Measurements from ENCODE around the gene KARS1.
"Not testable (repeated sequence)": the region's sequence is repeated elsewhere in the genome, so short reads cannot be mapped to it uniquely, and the experiment has no call there.

Gene KARS1

DNA sequence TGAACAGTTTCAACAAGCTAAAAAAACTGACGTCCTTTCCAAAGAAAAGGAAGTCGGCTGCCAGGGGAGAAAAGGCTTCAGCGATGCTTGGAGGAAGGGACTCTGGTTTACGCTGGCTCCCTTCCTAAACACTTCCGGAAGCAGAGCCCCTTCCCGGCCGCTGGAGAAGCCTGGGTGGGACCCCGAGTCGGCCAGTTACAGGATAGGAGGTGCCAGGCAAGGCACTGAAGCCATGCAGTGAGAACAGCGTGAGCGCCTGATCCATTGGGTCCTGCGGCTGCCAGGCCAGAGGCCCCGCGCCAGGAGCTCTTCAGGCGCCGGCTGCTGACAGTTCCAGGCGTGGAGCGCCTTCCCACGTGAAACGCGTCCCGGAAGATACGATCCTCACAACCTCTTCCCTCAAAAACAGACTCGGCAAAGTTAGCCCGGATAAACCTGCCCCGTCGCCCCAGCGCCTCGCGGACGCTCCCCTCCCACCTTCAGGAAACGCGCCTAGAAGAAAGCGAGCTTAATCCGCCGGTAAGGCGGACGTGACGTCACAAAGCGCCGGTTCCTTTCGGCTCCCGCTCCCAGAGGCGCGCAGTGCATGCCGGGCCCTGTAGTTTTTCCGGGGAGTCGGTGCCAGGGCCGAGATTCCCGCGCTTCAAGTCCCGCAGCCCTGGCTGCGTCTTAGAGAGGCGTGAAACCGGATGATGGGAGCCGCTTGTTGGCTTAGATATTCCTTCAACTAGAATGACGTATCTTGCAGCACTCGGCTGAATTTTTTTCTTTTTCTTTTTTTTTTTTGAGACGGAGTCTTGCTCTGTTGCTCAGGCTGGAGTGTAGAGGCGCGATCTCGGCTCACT, 24.5 kb downstream of the KARS1 start, which contains the start of gene ADAT1:
Gene ADAT1, minus strand, starts transcription at position 521 of the 845 bp plus-strand sequence. CDS start 2,482 bp downstream, outside the sequence.
- peak; percentile 97 for DNase-seq

DNA sequence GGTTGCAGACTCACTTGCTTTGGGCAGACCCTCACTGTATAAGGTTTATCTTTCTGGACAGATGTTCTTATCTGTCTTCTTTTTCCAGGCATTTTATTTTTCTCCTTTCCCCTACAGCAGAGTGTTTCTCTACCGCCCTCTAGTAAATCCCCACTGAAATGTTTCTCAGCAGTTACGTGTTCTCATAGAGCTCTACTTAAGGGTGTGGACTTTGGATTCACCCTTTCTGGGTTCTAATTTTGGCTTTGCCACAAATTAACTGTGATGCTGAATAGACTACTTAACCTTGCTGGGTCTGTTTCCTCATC, 26.3 kb downstream of the KARS1 start:
- DNase-seq = no peak

DNA sequence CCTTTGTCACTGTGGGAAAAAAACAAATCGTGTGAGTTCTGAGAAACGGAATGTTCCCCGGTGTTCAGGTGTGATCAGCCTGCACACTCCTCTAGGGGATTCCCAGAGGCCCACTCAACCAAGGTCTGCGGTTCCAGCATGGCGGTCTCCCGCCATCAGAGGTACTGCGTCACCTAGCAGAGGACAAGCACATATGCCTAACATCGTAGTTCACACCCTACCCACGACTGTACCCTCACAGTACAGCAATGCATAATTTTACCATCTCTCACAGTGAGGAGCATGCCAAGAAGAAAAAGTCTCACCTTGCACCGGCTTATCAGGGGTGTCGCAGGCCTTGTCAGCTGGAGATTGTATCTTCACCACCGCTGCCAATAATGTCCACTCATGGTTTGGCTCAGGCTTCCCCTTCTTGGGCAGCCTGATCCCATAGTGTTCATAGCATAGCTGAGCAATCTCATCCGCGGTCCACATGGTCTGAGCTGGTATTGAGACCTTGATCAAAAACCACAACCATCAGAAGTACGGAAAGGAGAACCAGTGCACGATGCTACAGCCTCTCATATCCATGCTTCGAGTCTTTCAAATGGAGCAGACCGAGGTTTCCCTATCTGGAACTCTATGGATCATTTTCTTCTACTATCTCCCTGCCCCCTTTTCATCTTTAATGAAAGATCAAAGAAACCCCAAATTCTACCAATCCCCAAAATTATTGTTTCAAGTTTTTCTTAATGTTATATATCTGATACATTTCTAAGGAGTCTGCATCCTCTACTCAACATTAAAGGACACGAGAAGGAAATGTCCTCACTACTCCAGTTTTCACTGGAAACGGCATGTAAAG, 26.9 kb downstream of the KARS1 start:
- DNase-seq = peak; percentile 55

DNA sequence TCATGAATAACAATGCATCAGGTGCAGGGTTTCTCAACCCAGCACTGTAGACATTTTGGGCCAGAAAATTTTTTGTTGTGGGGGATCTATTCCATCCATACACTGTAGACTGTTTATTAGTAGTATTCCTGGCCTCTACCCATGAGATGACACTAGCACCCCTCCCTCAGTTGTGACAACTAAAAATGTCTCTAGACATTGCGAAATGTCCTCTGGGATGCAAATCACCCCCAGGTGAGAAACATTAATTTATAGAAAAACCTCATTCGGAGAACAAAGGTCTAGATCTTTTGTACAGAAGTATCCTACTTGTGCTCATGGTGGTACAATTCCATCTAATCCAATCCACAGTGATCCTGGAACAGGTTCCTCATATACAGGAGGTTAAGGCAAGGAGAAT, 28.7 kb downstream of the KARS1 start:
- DNase-seq = no peak

DNA sequence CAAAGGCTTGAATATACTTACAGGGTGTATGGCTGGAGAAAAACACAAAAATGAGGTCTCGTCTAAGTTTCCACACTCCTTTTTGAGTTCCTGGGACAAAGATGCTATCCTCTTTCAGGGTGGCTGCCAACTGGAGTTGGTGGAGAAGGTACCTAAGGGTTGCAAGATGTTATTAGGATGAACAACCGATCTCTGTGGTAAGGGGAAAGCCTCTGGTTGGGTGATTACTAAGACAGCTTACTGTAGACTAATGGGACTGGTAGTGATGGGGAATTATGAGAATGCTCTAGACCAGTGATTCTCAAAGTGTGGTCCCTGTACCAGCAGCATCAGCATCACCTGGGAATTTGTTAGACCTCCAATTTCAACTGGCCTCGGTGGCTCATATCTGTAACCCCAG, 30.3 kb downstream of the KARS1 start:
- no peak for DNase-seq

DNA sequence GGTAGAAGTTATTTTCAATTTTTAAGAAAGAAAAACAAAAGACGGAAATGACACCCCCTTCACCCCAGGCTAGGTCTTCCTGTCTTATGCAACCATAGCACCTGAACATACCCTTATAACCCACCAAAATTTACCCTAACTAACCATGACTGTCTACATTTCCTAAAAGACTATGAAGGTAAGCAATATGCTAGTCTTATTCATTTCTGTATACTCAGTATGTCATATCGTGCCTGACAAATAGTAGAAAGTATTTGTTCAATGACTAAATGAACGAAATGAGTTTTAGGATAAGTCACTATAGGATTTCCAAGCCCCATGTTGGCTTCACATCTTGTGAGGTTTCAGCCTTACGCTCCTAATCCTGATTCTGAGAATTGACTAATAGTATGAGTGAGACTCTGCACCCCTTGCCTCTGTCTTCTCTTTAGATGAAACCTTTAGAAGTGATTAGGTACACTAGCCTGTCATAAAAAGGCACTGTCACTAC, 30.9 kb downstream of the KARS1 start:
- no peak for DNase-seq

DNA sequence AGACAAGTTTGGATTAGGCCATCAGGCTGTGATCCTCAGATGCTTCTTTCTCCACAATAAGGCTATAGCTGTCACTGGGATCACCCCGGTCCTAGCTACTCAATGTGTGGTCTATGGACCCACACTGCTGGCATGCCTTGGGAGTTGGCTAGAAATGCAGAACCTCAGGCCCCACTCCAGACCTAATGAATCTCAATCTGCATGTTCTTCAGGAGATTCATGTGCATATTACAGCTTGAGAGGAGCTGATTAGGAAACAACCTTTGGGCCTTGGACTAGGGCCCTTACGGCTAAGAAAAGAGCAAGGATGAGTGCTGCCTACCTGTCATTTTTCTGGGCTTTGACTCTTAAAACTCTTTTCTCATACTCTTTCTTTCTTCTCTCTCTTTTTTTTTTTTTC, 31.8 kb downstream of the KARS1 start:
- DNase-seq = no peak

DNA sequence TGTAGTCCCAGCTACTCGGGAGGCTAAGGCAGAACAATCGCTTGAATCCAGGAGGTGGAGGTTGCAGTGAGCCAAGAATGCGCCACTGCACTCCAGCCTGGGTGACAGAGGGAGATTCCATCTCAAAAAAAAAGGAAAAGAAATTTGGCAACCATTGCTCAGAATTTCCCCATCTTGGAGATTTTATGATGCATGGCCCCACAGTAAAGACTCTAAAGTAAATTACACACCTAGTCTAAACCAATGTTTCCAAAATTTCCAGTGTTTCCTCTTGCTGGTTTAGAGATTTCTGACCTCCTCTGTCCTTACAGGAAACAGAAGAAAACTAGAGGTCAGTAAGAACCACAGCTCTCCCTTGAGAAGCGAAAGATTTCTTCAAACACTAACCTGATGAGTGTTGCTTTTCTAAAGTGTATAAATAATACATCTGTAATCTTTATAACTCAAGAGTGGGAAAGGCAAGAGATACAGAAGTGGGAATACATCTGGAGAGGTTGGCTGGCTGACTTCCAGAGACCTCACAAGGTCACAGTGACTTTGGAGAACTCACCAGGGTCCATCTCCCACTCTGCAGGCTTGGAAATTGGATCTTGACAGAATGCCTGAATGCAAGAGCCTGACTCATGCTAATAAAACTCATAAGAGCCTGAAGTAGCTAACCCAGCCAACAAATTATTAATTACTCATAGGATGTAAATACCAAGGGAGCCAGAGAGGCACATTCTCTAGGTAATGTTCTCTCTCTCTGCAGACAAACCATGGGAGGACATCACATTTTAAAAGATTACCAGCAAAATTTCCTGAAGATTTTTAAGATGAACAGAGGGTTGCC, 33.2 kb downstream of the KARS1 start:
- DNase-seq = no peak

DNA sequence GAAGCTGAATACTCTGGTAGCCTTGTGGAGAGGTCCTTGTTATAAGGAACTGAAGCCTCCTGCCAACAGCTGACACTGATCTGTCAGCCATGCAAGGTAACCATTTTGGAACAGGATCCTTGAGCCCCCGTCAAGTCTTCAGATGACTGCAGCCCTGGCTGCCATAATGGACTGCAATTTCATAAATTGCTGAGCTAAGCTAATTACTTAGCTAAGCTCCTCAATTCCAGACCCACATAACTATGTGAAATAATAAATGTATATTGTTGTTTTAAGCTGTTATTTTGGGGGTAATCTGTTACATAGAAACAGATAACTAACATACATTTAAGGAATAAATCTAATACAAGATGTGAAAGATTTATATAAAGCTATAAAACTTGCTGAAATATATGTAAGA, 41.0 kb downstream of the KARS1 start:
- no peak for DNase-seq

DNA sequence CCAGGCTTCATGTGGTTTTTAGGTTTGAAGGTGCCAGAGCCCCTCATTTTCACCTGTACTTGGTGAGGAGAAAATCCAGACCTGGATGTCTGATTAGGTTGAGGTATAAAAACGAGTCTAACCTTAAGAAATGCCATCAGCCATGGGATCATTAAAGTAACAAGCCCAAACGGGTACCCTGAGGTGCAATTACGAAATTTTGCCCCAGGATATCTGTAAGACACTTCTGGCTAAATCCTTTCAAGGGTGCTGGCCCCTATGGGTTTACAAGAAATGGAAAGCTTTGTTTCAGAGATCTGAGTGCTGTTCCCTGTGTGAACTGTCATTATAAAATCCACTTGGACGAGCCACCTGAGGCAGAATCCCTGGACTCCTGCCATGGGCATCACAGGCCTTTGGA, 44.2 kb downstream of the KARS1 start:
- no peak for DNase-seq

DNA sequence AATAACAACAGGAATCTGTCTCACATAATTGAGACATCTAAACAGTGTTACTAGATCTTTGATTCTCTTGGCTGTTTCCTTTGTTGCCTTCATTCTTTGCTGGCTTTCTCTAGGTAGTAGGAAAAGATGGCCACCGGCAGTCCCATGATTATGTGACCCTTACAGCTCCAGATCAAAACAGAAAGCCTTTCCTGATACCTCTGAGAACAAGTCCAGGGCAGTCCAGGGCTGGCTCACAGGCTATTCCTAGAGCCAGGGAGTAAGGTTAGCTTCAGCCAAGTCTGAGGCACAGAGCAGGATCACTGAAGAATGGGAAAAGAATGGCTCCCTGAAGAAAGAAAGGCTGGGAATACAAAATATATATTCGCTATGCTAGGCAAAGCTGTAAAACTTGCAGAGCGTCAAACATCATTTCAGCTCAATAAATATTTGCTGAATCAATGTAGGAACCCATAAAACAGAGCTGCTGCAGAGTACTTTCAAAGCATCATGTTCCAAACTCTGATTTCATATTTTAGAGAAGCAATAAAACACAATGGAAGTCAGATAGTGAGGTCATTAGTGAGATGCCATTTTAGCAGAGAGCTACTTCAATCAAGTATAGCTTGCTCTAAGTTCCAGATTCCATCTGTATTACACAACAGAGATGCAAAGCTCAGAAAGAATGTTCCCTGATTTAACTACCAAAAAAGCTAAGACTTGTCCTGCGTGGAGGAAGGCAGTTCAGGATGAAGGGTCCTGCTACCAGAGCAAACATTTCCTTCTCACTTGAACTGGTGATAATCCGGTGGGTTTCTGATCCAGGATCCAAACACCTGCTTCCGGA, 47.8 kb downstream of the KARS1 start:
- DNase-seq = no peak

DNA sequence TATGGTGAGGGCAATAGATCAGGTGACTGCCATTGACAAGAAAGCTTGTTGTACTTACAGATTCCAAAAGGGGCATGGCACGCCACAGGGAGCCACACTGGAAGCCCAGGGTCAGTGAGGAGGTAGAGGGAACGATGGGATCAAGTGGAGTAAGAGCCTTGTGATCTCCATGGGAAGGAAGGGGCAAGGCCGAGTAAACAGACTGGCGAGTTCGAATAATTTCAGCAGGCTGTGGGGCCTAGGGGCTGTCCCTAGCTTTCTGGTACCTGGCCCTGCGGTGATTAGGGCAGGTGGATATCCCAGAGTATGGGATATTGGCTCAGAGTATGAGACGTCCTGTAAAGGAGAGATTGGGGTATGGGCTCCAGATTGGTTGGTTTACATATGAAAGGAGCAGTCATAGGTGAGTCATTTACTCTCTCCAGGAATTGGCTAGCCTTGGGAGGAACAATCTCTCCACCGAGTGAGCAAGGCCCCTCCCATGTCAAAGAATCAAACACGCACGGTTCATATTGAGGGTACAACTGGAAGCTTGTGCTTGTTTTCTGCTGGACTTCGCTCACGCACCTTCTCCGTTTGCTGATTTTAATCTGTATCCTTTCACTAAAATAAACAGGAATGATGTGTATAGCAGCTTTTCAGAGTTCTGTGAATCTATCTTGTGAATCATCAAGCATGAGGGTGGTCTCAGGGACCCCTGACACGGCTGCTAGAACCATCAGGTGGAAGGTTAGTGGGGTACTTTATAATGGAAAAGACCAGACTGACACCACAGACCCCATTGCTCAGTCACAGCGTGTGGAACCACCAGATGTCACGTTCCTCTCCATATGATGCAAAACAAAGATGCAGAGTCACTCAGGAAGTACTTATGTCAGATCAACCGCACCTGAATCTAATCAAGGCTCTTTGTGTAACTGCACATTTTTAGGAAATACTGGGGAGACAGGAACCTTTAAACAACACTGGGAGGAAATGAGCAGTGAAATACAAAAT, 53.3 kb downstream of the KARS1 start:
- no peak for DNase-seq

DNA sequence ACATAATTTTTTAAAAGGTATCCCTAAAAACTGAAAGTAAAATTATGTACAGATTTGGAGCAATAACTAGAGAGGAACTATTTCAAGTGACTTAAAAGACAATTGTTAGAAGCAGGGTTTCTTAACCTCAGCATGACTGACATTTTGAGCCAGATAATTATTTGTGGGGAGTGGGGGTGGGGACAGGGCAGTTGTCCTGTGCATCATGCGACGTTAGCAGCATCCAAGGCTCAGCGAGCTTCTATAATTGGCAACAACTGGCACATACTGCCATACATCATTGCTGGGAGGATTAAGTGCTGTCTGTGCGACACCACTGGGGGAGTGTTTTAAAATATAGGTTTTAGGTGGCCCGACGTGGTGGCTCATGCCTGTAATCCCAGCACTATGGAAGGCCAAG, 54.2 kb downstream of the KARS1 start:
- no peak for DNase-seq

DNA sequence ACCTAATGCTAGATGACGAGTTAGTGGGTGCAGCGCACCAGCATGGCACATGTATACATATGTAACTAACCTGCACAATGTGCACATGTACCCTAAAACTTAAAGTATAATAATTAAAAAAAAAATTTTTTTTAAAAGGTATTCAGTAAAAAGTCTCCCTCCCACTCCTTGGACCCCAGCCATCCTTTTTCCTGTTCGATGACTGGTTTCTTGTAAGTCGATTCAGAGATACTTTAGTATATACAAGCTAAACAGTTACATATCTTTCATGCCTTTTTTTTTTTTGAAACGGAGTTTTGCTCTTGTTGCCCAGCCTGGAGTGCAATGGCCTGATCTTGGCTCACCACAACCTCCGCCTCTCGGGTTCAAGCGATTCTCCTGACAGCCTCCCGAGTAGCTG, 55.5 kb downstream of the KARS1 start:
- DNase-seq = not testable (repeated sequence)

DNA sequence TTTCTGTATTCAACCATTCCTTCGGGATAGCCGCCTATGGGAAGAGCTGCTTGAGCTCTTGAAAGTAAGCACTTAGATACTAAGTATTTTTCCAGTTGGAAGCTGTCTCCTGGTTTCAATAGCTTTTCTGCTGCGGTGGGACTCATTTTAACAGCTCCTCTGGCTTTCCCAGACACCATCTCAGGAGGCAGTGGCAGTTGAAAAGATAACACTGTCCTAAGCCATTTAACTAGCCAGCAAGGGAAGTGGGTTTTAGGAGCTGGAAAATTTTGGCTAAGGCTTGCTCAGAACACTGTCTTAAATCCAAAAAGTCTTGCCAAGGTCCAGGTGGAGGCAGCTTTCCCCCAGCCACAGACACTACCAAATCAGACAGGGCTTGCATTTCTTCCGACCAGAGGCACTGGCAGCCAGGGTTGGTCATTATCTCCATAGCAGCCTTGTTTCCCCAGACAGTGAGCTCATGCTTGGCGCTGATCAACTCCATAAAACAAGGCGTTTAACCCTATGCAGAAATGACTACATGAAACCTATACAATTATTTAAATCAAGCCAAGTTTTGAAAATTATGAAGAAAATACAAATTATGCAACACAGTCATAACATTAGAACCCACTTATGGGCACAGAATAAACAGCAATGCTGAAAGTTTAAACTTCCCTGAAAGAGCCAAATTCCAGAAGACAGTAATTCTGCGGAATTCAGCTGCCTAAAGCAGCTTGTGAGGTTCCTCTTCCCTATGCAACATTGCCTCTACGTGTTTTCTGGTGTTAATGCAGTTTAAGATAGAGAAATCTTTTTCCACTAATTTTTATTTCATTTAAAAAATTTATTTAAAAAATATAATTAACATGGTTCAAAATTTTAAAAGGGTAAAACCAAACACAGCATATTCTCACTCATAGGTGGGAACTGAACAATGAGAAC, 56.3 kb downstream of the KARS1 start:
- DNase-seq = no peak

DNA sequence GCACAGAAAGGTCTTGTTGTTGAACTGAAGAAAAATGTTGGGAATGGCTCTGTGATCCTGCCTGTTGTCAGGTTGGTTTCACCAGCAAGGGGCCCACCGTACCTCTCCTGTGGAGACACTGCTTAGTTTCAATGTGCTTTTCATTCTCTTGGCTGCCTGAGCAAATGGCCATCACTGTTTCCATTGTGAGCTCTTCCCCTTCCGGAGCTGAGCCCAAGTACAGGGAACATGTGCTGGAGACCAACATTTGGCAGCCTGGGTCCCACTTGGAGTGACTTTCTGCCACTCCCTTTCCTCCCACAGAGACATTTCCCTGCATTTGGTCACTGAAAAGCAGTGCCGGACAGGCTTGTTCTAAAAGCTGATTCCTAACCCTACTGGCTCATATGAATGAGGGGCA, 58.2 kb downstream of the KARS1 start:
- no peak for DNase-seq

DNA sequence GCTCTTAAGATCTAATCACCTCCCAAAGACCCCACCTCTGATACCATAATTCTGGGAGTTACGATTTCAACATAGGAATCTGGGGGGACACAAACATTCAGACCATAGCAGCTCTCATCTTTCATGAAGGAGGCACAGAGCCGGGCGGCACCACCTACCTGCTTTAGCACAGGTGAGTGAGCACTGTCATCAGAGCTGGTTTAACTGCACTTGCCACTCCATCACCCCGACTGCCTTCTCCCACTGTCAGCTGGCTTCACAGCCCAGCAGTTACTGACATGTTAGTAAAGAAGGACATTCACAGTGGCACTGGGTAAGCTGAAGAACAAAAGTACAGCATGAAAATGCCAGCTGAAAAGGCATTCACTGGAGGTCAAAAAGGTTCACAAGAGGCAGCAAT, 58.7 kb downstream of the KARS1 start:
- no peak for DNase-seq

DNA sequence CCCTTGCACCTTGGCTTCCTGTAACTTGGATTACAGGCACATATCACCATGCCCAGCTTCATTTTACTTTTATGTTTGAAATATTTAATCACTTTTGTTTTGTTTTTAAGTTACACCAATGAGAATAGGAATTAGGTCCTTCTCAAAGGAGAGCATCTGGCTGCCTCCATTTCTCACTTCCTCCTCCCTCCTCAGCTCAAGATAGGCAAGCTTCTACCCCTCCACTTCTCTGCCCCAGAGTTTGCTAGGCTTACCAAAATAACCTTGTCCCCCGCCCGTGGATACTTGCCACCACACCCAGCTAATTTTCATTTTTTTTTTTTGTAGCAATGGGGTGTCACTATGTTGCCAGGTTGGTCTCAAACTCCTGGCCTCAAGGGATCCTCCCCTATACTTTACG, 63.4 kb downstream of the KARS1 start:
- DNase-seq = no peak

DNA sequence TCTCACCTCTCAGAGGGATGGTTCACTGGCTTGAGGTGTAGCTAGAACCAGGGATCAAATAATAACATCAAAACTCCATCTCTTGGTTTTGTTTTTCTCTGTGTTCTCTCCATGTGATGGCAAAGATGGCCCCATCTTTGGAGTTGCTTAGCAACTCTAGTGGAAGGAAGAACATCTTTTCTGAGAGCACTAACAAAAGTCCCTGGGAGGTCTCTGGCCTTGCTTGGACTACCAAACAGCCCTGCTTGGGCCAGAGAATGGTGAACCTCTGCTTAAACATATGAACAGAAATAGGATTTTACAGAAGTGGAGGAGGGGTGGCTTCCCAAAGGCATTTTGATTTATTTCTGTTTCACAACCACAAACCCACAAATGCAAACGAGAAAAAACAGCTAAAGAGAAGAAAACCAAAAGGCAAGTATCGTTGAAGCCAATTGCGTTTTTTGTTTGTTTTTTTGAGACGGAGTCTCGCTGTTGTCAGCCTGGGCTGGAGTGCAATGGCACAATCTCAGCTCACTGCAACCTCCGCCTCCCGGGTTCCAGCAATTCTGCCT, 68.1 kb downstream of the KARS1 start:
- DNase-seq = no peak

Measured in activated T-cell treated with anti-CD3 and anti-CD28 coated beads, Interleukin-2, amount 50 U/mL, for 1 hour (primary cell).